ENCODE results near the gene SORD.
"Not testable (repeated sequence)": the region's sequence is repeated elsewhere in the genome, so short reads cannot be mapped to it uniquely, and the experiment has no call there.

SORD gene

GRCh38 chr15:45022871-45023658, at the start of gene SORD:
TSS of gene SORD (plus strand) at chr15:45023195. CDS start at chr15:45023284, 89 bp downstream.
- peak; percentile 85 for DNase-seq (ENCODE audit: low spot score)

- DNase-seq (ENCODE audit: low spot score), result not testable (repeated sequence)
Measured at GRCh38 chr15:44976183-44976582, 46.8 kb upstream of the SORD start.

GRCh38 chr15:44977781-44978180, 45.2 kb upstream of the SORD start:
- not testable (repeated sequence) for DNase-seq (ENCODE audit: low spot score)

GRCh38 chr15:44979617-44980339, 43.2 kb upstream of the SORD start:
- not testable (repeated sequence) for DNase-seq (ENCODE audit: low spot score)

GRCh38 chr15:44984144-44984543, 38.9 kb upstream of the SORD start:
- not testable (repeated sequence) for DNase-seq (ENCODE audit: low spot score)

- DNase-seq (ENCODE audit: low spot score), result not testable (repeated sequence)
Measured at GRCh38 chr15:44986346-44987055, 36.5 kb upstream of the SORD start.

GRCh38 chr15:44987711-44988110, 35.3 kb upstream of the SORD start:
- DNase-seq (ENCODE audit: low spot score), result not testable (repeated sequence)

- DNase-seq (ENCODE audit: low spot score), result not testable (repeated sequence)
Measured at GRCh38 chr15:44988184-44988869, 34.7 kb upstream of the SORD start.

- DNase-seq (ENCODE audit: low spot score), result not testable (repeated sequence)
Measured at GRCh38 chr15:44988870-44989219, 34.1 kb upstream of the SORD start.

GRCh38 chr15:44997632-44998031, 25.4 kb upstream of the SORD start:
- not testable (repeated sequence) for DNase-seq (ENCODE audit: low spot score)

GRCh38 chr15:44999105-44999504, 23.9 kb upstream of the SORD start:
- no peak for DNase-seq (ENCODE audit: low spot score)

GRCh38 chr15:45001180-45001579, 21.8 kb upstream of the SORD start:
- DNase-seq (ENCODE audit: low spot score), result not testable (repeated sequence)

GRCh38 chr15:45003731-45004410, 19.1 kb upstream of the SORD start:
- not testable (repeated sequence) for DNase-seq (ENCODE audit: low spot score)

- DNase-seq (ENCODE audit: low spot score), result not testable (repeated sequence)
Measured at GRCh38 chr15:45004590-45005175, 18.3 kb upstream of the SORD start.

- DNase-seq (ENCODE audit: low spot score), result no peak
Measured at GRCh38 chr15:45009046-45009445, 13.9 kb upstream of the SORD start.

- not testable (repeated sequence) for DNase-seq (ENCODE audit: low spot score)
Measured at GRCh38 chr15:45015114-45015513, 7.9 kb upstream of the SORD start.

- DNase-seq (ENCODE audit: low spot score), result not testable (repeated sequence)
Measured at GRCh38 chr15:45020222-45020900, 2.6 kb upstream of the SORD start.

- DNase-seq (ENCODE audit: low spot score), result not testable (repeated sequence)
Measured at GRCh38 chr15:45020901-45021259, 2.1 kb upstream of the SORD start.

GRCh38 chr15:45021348-45021747, 1.6 kb upstream of the SORD start:
- no peak for DNase-seq (ENCODE audit: low spot score)

- DNase-seq (ENCODE audit: low spot score), result no peak
Measured at GRCh38 chr15:45023659-45024225, 747 bp downstream of the SORD start.

All from CD4-positive, alpha-beta T cell treated with Interleukin-15 for 4 hours (primary cell).